ENCODE measurements around the gene NADK. TPM values are rescaled to one million over a fixed set of nuclear protein-coding genes. Genes with fewer than 3 reads are reported as not detected.

The NADK gene
- total and polyA plus RNA-seq, 2 donors from 2014 or later = 37.9 to 76.3 TPM

- intact Hi-C loops (cut with DNase I) = no loop called here
- no peaks in the 10 kb centered on the region for H3K9me3 ChIP-seq (ENCODE audit: control insufficient read depth in 2 of 3, insufficient read depth in 1 of 3, low read length in 3 of 3)
- no peak overlapping the region for H3K27ac ChIP-seq (ENCODE audit: low read depth in 2 of 2, low read length in 2 of 2)
- no peaks in the 10 kb centered on the region for H3K4me1 ChIP-seq (ENCODE audit: control insufficient read depth in 2 of 3, insufficient read depth in 2 of 3, low read depth in 1 of 3, low read length in 3 of 3)
- no peaks in the 10 kb centered on the region for H3K27me3 ChIP-seq (ENCODE audit: control insufficient read depth, insufficient read depth, low read length)
- DNase-seq (peak in 1 of 5 donors; percentile 62), FAIRE-seq (no peak)
- TF ChIP-seq CTCF (IDR thresholded peaks at IDR 0.05; ENCODE audit: borderline replicate concordance, extremely low read depth, insufficient read depth) = no peak
- H3K4me3 ChIP-seq (ENCODE audit: low read length in 3 of 3) = no peak overlapping the region
- H3K36me3 ChIP-seq (ENCODE audit: control insufficient read depth in 2 of 3, insufficient read depth in 3 of 3, low read length in 3 of 3) = peaks cover 6 to 60% (median 47%) of the 10 kb centered on the region in 3 donors
- no peak overlapping the region for H3K9ac ChIP-seq (ENCODE audit: low read length in 3 of 3)
Observed at GRCh38 chr1:1793481-1794244, 15.4 kb upstream of the NADK start.

- Histone ChIP-seq H3K9ac (ENCODE audit: low read length in 3 of 3) (no peak overlapping the region), H3K36me3 (ENCODE audit: control insufficient read depth in 2 of 3, insufficient read depth in 3 of 3, low read length in 3 of 3) (peaks cover 9 to 66% (median 59%) of the 10 kb centered on the region in 3 donors), H3K4me1 (ENCODE audit: control insufficient read depth in 2 of 3, insufficient read depth in 2 of 3, low read depth in 1 of 3, low read length in 3 of 3) (no peaks in the 10 kb centered on the region), H3K27ac (ENCODE audit: low read depth in 2 of 2, low read length in 2 of 2) (no peak overlapping the region), H3K9me3 (ENCODE audit: control insufficient read depth in 2 of 3, insufficient read depth in 1 of 3, low read length in 3 of 3) (no peaks in the 10 kb centered on the region), H3K4me3 (ENCODE audit: low read length in 3 of 3) (no peak overlapping the region), H3K27me3 (ENCODE audit: control insufficient read depth, insufficient read depth, low read length) (no peaks in the 10 kb centered on the region)
- DNase-seq (peak in 1 of 5 donors; percentile 65), FAIRE-seq (no peak)
- TF ChIP-seq CTCF (IDR thresholded peaks at IDR 0.05; ENCODE audit: borderline replicate concordance, extremely low read depth, insufficient read depth) = peak; percentile 17
- intact Hi-C loops (cut with DNase I) = no loop called here
Observed at GRCh38 chr1:1788646-1789431, 10.6 kb upstream of the NADK start.

GRCh38 chr1:1788136-1788535, 9.9 kb upstream of the NADK start:
- intact Hi-C loops (cut with DNase I) = no loop called here
- TF ChIP-seq CTCF (IDR thresholded peaks at IDR 0.05; ENCODE audit: borderline replicate concordance, extremely low read depth, insufficient read depth) = no peak
- H3K9me3 ChIP-seq (ENCODE audit: control insufficient read depth in 2 of 3, insufficient read depth in 1 of 3, low read length in 3 of 3) = no peaks in the 10 kb centered on the region
- peaks cover 0 to 3% (median 2%) of the 10 kb centered on the region in 3 donors for H3K4me1 ChIP-seq (ENCODE audit: control insufficient read depth in 2 of 3, insufficient read depth in 2 of 3, low read depth in 1 of 3, low read length in 3 of 3)
- peaks cover 8 to 59% (median 52%) of the 10 kb centered on the region in 3 donors for H3K36me3 ChIP-seq (ENCODE audit: control insufficient read depth in 2 of 3, insufficient read depth in 3 of 3, low read length in 3 of 3)
- FAIRE-seq (no peak), DNase-seq (peak in 1 of 5 donors; percentile 48)
- H3K27ac ChIP-seq (ENCODE audit: low read depth in 2 of 2, low read length in 2 of 2) = no peak overlapping the region
- H3K4me3 ChIP-seq (ENCODE audit: low read length in 3 of 3) = no peak overlapping the region
- no peaks in the 10 kb centered on the region for H3K27me3 ChIP-seq (ENCODE audit: control insufficient read depth, insufficient read depth, low read length)
- no peak overlapping the region for H3K9ac ChIP-seq (ENCODE audit: low read length in 3 of 3)
